Common myeloid progenitor, CD34-positive (primary cell): Measurements from ENCODE around the gene EBF4.

Experiments
- CTCF ChIA-PET: fragments of 350-600 bp; sonication (Branson Sonifier 250); formaldehyde crosslinking; loops from one replicate; lab custom pipeline; 2021; ENCODE audit warnings: antibody characterized with exemption; lab: Charles Lee
- POLR2A ChIA-PET: fragments of 350-600 bp; sonication (Branson Sonifier 250); formaldehyde crosslinking; loops from one replicate; lab custom pipeline; 2021; ENCODE audit warnings: antibody characterized with exemption; lab: Charles Lee
- DNase-seq, 3 donors: peaks; one replicate each; pipeline versions ENCODE4 v3.0.0 to v3.0.0-alpha.2; 2013
- H3K27ac ChIP-seq, 2 experiments: 1 replicate in 1 of 2; 2 replicates in 1 of 2; pipeline ENCODE4 v1.7.0; 2013; ENCODE audit warnings: inconsistent platforms in 2 of 2, low read length in 2 of 2, mild to moderate bottlenecking in 2 of 2, low read depth in 1 of 2, moderate library complexity in 1 of 2; ENCODE audit not compliant: severe bottlenecking in 2 of 2, insufficient read depth in 1 of 2, poor library complexity in 1 of 2
- H3K27me3 ChIP-seq, 5 experiments: replicated peaks in 2 of 5; 1 replicate in 3 of 5; 2 replicates in 2 of 5; pipeline versions ENCODE4 v1.6.1 to v1.7.0; 2013; ENCODE audit warnings: low read length in 4 of 5, mild to moderate bottlenecking in 2 of 5, moderate library complexity in 2 of 5, inconsistent platforms in 1 of 5; ENCODE audit not compliant: insufficient read depth in 5 of 5, control insufficient read depth in 4 of 5
- H3K36me3 ChIP-seq, 4 experiments: 1 replicate in 2 of 4; 2 replicates in 2 of 4; pipeline versions ENCODE4 v1.6.1 to v1.7.0; 2013; ENCODE audit warnings: low read length in 3 of 4, control low read depth in 1 of 4, mild to moderate bottlenecking in 1 of 4; ENCODE audit not compliant: control insufficient read depth in 4 of 4, insufficient read depth in 4 of 4
- H3K4me1 ChIP-seq, 4 experiments: 1 replicate in 3 of 4; 2 replicates in 1 of 4; pipeline versions ENCODE4 v1.6.1 to v1.7.1; 2013; ENCODE audit warnings: low read length in 3 of 4, mild to moderate bottlenecking in 3 of 4, control low read depth in 1 of 4, inconsistent platforms in 1 of 4, moderate library complexity in 1 of 4; ENCODE audit not compliant: control insufficient read depth in 4 of 4, insufficient read depth in 4 of 4; ENCODE audit errors: control extremely low read depth in 1 of 4
- H3K4me3 ChIP-seq, 7 experiments: 1 replicate in 4 of 7; 2 replicates in 3 of 7; pipeline versions ENCODE4 v1.5.1 to v1.7.0; 2013; ENCODE audit warnings: mild to moderate bottlenecking in 7 of 7, low read length in 6 of 7, moderate library complexity in 6 of 7, inconsistent platforms in 2 of 7, low read depth in 2 of 7, control low read depth in 1 of 7; ENCODE audit not compliant: insufficient read depth in 4 of 7, control insufficient read depth in 1 of 7; ENCODE audit errors: extremely low read depth in 1 of 7
- H3K9me3 ChIP-seq, 5 experiments: 1 replicate in 4 of 5; 2 replicates in 1 of 5; pipeline versions ENCODE4 v1.6.1 to v1.7.1; 2013; ENCODE audit warnings: low read length in 4 of 5, mild to moderate bottlenecking in 2 of 5, inconsistent platforms in 1 of 5, low read depth in 1 of 5, moderate library complexity in 1 of 5; ENCODE audit not compliant: control insufficient read depth in 4 of 5, insufficient read depth in 2 of 5; ENCODE audit errors: control extremely low read depth in 1 of 5
- WGBS: methylation state at CpG from one replicate; pipeline ENCODE4 v1.1.5; 2013; ENCODE audit not compliant: insufficient coverage; 5-methylcytosine and 5-hydroxymethylcytosine counted together

Gene EBF4

DNA sequence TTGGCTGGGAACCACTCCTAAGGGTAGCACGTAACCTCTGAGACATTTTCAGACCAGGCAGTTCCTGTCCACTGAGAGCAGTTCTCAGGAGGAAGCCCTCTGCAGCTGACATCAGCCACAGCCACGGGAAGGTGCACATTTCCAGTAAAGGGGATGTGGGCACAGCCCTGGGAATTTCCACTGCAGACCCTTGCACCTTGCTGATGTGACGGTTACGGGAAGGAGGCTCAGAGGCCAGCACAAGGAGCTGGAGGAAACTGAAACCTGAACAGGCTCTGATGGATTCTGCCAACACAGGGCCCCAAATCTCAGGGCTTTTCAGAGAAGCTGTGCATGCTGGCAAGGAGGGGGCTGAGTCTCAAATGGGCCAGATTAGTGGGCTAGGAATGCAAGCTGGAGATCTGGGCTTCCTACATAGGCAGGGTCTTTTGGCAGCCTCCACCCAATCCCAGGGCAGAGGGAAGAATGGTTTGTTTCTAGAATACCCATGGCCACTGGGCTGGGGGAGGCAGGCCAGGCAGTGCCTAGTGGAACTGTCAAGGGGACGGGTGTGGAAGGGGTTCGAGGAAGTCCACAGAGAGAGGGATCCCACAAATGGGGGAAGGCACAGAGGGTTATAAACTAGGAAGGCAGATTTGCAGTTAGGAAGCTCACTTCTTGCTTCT lies 14.2 kb downstream of the EBF4 start:
- no peaks in the 10 kb centered on the region for H3K36me3 ChIP-seq
- peak; percentile 47 to 94 (median 90) for DNase-seq
- H3K4me3 ChIP-seq: peak overlapping the region in 2 of 7 experiments; percentile 11 to 40
- peak overlapping the region in 1 of 2 experiments; percentile 61 for H3K27ac ChIP-seq
- H3K27me3 ChIP-seq: peaks cover 0 to 4% (median 0%) of the 10 kb centered on the region in 5 experiments
- WGBS: 23% methylated on average over 6 of the region's 6 CpGs
- H3K9me3 ChIP-seq: no peaks in the 10 kb centered on the region
- ChIA-PET POLR2A (interaction anchor here (1.0 to 1.9 kb wide), 4 partner anchors 14 to 93 kb away, joined by 3 to 9 read pairs (median 4); partner anchors contain the start of genes CPXM1 and EBF4), CTCF (interaction anchor here (1.1 to 11.9 kb wide), 9 partner anchors 8 to 144 kb away, joined by 3 to 147 read pairs (median 6); no protein-coding TSS in a partner anchor)
- H3K4me1 ChIP-seq: peaks cover 0 to 29% (median 27%) of the 10 kb centered on the region in 4 experiments

DNA sequence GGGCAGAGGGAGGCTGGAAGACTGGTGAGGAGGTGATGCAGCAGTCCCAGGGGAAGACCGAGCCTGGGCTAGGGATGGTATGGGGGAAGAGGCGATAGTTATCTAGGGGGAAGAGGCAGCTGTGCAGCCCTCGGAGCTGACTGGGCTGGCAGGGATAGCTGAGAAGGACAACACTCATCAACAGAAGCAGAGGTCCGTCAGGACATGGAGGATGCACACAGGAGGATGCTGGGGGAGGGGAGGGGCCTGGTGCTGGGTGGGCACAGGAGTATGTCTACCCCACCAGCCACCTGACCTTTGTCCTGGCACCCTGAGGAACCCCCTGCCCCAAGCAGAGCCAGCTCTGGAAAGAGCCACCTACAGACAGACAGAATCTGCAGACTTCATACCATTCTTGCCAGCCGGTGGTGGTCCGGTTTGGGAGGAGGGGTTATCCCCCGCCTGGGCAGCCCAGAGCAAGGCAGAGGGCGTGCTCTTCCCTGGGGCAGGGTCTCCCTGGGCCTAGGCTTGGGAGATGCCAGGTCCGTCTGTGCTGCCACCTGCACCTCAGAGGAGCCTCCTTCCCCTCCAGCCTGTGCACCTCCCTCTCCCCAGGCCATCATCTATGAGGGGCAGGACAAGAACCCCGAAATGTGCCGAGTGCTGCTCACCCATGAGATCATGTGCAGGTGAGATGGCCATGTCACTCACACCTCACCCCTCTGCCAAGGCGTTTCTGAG lies 14.9 kb downstream of the EBF4 start:
- POLR2A ChIA-PET: interaction anchor here (1.0 to 1.9 kb wide), 5 partner anchors 14 to 93 kb away, joined by 3 to 9 read pairs (median 4); partner anchors contain the start of genes CPXM1 and EBF4
- CTCF ChIA-PET: interaction anchor here (1.1 to 11.9 kb wide), 11 partner anchors 10 to 144 kb away, joined by 3 to 147 read pairs (median 7); no protein-coding TSS in a partner anchor

GRCh38 chr20:2708073-2708415 lies 15.5 kb downstream of the EBF4 start:
- POLR2A ChIA-PET: interaction anchor here (1.2 kb wide), 1 partner anchor 21 kb away, joined by 4 read pairs; no protein-coding TSS in a partner anchor
- 95% methylated on average over 4 of the region's 5 CpGs for WGBS
- H3K4me1 ChIP-seq: peaks cover 0 to 29% (median 27%) of the 10 kb centered on the region in 4 experiments
- no peaks in the 10 kb centered on the region for H3K9me3 ChIP-seq
- peaks cover 0 to 4% (median 0%) of the 10 kb centered on the region in 5 experiments for H3K27me3 ChIP-seq
- H3K27ac ChIP-seq: no peak overlapping the region
- no peak for DNase-seq
- CTCF ChIA-PET: interaction anchor here (1.4 to 11.9 kb wide), 8 partner anchors 9 to 35 kb away, joined by 4 to 147 read pairs (median 8); no protein-coding TSS in a partner anchor
- no peak overlapping the region for H3K4me3 ChIP-seq
- H3K36me3 ChIP-seq: no peaks in the 10 kb centered on the region

More for the DNA sequence above, 14.9 kb downstream of the EBF4 start:
- no peak for DNase-seq
- peak overlapping the region in 1 of 7 experiments; percentile 40 for H3K4me3 ChIP-seq
- peak overlapping the region in 1 of 2 experiments; percentile 61 for H3K27ac ChIP-seq
- no peaks in the 10 kb centered on the region for H3K9me3 ChIP-seq
- 93% methylated on average over 10 of the region's 12 CpGs for WGBS
- H3K4me1 ChIP-seq: peaks cover 0 to 29% (median 27%) of the 10 kb centered on the region in 4 experiments
- no peaks in the 10 kb centered on the region for H3K36me3 ChIP-seq
- peaks cover 0 to 4% (median 0%) of the 10 kb centered on the region in 5 experiments for H3K27me3 ChIP-seq

DNA sequence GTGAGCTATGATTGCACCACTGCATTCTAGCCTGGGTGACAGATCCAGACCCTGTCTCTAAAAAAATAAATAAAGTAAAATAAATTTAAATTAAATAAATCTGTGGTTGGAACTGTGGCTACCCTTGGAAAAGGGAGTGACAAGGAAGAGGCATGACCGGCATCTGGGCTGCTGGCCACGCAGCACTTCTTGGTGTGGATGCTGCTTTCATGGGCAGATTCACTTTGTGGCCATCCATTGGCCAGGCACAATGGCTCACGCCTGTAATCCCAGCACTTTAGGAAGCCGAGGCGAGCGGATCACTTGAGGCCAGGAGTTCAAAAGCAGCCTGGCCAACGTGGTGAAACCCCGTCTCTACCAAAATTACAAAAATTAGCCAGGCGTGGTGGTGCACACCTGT lies 16.1 kb downstream of the EBF4 start:
- ChIA-PET CTCF (interaction anchor here (0.8 to 11.9 kb wide), 10 partner anchors 9 to 92 kb away, joined by 3 to 147 read pairs (median 5); partner anchors contain the start of gene CPXM1), POLR2A (interaction anchor here (1.2 kb wide), 1 partner anchor 21 kb away, joined by 4 read pairs; no protein-coding TSS in a partner anchor)
- peaks cover 0 to 29% (median 27%) of the 10 kb centered on the region in 4 experiments for H3K4me1 ChIP-seq
- no peaks in the 10 kb centered on the region for H3K9me3 ChIP-seq
- H3K27me3 ChIP-seq: peaks cover 0 to 4% (median 0%) of the 10 kb centered on the region in 5 experiments
- H3K27ac ChIP-seq: no peak overlapping the region
- no peak overlapping the region for H3K4me3 ChIP-seq
- no peaks in the 10 kb centered on the region for H3K36me3 ChIP-seq
- no peak for DNase-seq
- WGBS: 98% methylated on average over 6 of the region's 9 CpGs

DNA sequence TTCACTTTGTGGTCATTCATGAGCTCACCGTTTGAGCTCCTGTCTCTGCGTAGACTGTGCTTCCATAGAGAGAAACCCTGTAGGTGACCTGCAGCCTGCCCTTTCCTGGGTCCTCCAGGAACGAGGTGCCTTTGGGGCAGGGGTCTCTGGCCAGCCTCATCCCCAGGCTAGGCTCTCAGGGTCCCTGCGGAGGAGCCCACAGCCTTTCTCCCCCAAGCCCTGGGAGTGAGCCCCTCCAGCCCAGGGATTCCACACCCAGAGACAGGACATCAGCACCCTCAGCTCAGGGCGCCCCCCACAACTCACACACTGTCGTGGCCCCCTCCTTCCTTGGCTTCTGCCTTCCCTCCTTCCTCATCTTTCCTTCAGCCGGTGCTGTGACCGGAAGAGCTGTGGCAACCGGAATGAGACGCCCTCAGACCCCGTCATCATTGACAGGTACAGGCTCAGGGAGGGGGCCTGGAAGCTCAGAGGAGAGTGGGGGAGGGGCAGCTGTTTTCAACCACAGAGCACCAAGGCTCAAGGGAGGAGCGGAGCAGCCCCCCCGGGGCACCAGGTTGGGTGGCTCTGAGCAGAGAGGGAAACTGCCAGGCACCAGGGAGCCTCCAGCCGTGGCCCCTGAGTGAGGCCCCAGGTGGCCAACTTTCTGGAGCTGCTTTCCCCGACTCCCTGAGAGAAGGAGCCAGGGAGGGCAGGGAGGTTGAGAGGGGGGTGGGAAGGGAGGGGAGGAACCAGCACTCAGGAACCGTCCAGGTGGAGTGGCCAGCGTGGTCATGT lies 16.8 kb downstream of the EBF4 start:
- no peak for DNase-seq
- H3K4me3 ChIP-seq: no peak overlapping the region
- WGBS: 76% methylated on average over 12 of the region's 17 CpGs
- H3K27ac ChIP-seq: no peak overlapping the region
- ChIA-PET CTCF (interaction anchor here (0.6 to 11.9 kb wide), 11 partner anchors 8 to 91 kb away, joined by 3 to 147 read pairs (median 5); partner anchors contain the start of gene CPXM1), POLR2A (no interaction called here)
- H3K9me3 ChIP-seq: no peaks in the 10 kb centered on the region
- H3K27me3 ChIP-seq: peaks cover 0 to under 1% (median 0%) of the 10 kb centered on the region in 5 experiments
- peaks cover 0 to 29% (median 27%) of the 10 kb centered on the region in 4 experiments for H3K4me1 ChIP-seq
- no peaks in the 10 kb centered on the region for H3K36me3 ChIP-seq

- POLR2A ChIA-PET: interaction anchor here (1.1 kb wide), 1 partner anchor 19 kb away, joined by 3 read pairs; no protein-coding TSS in a partner anchor
- 9% methylated on average over 3 of the region's 3 CpGs for WGBS
- DNase-seq: peak; percentile 48 to 52 (median 50)
Observed at GRCh38 chr20:2713285-2713684, 20.7 kb downstream of the EBF4 start.

More at GRCh38 chr20:2713285-2713684, 20.7 kb downstream of the EBF4 start:
- Histone ChIP-seq H3K36me3 (no peaks in the 10 kb centered on the region), H3K27me3 (no peaks in the 10 kb centered on the region), H3K4me1 (peaks cover 0 to 5% (median 3%) of the 10 kb centered on the region in 4 experiments), H3K4me3 (no peak overlapping the region), H3K9me3 (no peaks in the 10 kb centered on the region), H3K27ac (no peak overlapping the region)
- CTCF ChIA-PET: interaction anchor here (0.7 to 11.9 kb wide), 23 partner anchors 9 to 288 kb away, joined by 3 to 147 read pairs (median 4); no protein-coding TSS in a partner anchor
